OCI-LY3 (cell line): ENCODE results near the gene ZFC3H1.

Experiments used
- CTCF ChIP-seq: fragments of 200-600, 300-600 bp; sonication (generic); IDR thresholded peaks from 2 replicates; pipeline ENCODE4 v1.5.1; 2014; ENCODE audit warnings: antibody characterized with exemption, low read length, low read depth
- EZH2phosphoT487 ChIP-seq: fragments of 200-600 bp; shearing (Covaris generic); IDR thresholded peaks from 2 replicates; pipeline ENCODE4 v1.6.1; 2018; ENCODE audit warnings: antibody characterized with exemption, mixed run types, low read depth

GRCh38 chr12:71641390-71641789, 22.3 kb downstream of the ZFC3H1 start:
- TF ChIP-seq CTCF (no peak), EZH2phosphoT487 (no peak)
